ENCODE data around the gene IL18BP. TPM values are rescaled to one million over a fixed set of nuclear protein-coding genes. Genes with fewer than 3 reads are reported as not detected.

Gene IL18BP
- total RNA-seq, 1 experiment from 2014 or later = 2.4 TPM

- no peak for DNase-seq (ENCODE audit: extremely low read depth, low read depth)
These were observed 2.2 kb upstream of the IL18BP start for GRCh38 chr11:71996517-71996916.

DNA sequence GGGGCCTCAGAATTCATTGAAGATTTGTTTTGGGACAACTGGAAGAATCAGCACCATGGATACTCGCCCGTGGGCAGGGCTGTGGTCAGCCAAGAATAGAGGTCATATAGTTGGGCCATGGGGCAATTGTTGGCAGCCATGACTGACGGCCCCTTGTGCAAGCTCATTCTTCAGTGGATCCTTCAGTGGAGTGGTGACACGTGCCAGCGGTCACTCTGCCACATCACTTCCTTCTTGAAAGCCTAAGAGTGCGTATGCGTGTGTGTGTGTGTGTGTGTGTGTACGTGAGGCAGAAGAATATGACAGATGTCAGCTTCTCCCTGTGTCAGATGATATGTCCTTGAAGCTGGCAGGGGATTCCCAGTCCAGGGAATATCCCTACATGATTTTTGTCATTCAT, 1.8 kb upstream of the IL18BP start:
- no peak for DNase-seq (ENCODE audit: extremely low read depth, low read depth)

GRCh38 chr11:71997594-71997993, 1.1 kb upstream of the IL18BP start:
- DNase-seq (ENCODE audit: extremely low read depth, low read depth) = no peak

DNA sequence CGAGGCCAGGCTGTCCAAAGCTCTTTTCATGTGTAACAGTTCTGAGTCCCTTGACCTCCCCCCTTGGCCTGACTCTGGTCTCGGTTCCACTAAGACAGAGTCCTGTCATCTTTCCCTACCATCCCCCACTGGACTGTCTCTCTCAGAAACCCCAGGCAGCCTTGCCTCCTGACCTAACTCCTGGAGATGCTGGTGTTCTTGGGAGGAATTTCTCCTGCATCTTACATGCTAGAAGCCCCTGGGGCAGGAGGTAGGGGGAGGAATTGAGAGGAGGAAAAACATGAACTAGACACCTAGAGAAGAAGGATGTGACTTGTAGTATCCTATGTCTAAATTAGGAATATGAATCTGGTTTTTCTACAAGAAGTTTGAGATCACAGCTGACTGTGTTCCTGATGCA, 648 bp upstream of the IL18BP start:
- DNase-seq (ENCODE audit: extremely low read depth, low read depth) = no peak

- DNase-seq (ENCODE audit: extremely low read depth, low read depth) = no peak
These were observed 653 bp downstream of the IL18BP start for GRCh38 chr11:71999362-71999761.

DNA sequence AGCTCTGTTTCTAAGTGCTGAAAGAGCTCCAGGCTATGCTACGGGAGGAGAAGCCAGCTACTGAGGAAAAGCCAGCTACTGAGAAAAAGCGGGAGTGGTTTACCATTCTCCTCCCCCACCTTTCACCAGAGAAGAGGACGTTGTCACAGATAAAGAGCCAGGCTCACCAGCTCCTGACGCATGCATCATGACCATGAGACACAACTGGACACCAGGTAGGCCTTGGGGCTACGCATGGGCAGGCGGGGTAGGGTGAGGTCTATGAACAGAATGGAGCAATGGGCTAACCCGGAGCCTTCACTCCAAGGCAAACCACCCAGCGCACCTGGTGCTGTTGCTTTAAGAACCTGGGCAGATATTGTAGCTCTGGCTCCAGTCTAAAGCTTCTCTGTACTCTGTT, 1.1 kb downstream of the IL18BP start:
- DNase-seq (ENCODE audit: extremely low read depth, low read depth) = no peak

DNA sequence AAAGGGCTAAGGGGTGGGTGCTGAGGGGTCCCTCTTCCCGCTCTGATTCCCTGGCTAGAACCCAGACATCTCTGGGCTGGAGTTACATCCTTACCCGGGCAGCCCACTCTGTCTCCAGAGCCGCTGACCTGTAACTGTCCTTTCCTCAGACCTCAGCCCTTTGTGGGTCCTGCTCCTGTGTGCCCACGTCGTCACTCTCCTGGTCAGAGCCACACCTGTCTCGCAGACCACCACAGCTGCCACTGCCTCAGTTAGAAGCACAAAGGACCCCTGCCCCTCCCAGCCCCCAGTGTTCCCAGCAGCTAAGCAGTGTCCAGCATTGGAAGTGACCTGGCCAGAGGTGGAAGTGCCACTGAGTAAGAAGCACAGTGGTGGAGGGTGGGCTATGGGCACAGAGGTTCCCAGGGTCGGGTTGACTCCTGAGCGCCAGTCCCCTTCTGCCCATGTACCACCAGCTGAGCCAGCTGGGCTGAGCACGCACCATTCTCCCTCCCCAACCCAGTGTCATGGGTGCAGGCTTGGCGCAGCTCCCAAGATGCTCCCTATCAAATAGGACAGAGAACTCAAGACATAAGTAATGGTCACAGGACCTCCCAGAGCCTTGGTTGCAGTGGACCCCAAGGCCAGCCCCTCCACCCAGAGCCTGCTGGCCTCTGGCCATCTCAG, 1.6 kb downstream of the IL18BP start:
- no peak for DNase-seq (ENCODE audit: extremely low read depth, low read depth)

DNA sequence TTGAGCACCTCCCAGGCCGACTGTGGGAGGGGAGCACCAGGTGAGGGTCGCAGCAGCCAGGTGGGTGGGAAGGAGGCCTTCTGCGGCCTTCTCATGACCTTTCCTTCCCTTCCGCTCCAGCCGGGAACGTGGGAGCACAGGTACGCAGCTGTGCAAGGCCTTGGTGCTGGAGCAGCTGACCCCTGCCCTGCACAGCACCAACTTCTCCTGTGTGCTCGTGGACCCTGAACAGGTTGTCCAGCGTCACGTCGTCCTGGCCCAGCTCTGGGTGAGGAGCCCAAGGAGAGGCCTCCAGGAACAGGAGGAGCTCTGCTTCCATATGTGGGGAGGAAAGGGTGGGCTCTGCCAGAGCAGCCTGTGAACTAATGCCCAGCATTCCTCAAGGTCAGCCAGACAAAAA, 2.6 kb downstream of the IL18BP start:
- DNase-seq (ENCODE audit: extremely low read depth, low read depth) = no peak

- no peak for DNase-seq (ENCODE audit: extremely low read depth, low read depth)
These were observed 3.3 kb downstream of the IL18BP start for GRCh38 chr11:72001834-72002591.

DNA sequence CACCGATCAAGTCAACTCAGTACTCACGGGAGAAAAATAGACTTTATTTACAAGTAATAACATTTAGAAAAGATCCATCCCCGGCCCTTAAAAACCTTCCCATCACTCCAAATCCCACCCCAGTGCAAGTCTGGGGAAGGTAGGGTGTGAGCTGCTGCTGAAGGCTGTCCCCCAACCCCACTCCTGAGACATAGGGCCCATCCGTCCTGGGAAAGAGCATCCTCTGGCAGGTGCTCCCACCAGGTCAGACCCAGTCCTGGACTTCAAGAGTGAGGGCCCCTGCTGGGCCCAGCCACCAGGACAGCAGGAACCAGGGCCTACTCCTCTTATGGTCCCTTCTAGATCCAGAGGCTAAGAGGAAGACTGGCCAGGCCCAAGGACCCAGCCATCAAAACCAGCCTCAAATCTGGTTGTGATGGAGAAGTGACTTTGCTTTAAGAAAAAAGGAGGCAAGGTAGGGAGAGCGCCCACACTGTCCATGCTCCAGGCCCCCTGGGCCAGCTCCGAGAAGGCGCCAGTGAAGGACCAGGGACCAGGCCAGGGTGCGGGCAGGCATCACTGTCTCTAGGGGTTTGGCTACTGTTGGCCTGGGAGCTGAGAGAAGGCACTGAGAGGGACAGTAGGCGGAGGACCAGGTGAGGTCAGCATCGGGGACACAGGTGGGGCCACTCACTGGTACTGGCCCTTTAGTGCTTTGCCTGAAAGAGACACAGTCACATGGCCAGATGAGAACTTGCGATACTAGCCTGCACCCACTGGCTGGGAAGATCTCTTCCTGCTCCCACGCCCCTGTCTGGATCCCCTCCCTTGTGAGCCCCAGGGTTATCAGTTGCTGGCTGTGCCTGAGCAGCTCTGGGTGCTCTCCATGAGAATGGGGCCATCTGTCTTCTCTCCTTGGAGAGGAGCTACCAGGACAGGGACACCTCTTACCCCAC, 4.4 kb downstream of the IL18BP start:
- DNase-seq (ENCODE audit: extremely low read depth, low read depth) = no peak

- DNase-seq (ENCODE audit: extremely low read depth, low read depth) = no peak
These were observed 5.1 kb downstream of the IL18BP start for GRCh38 chr11:72003776-72004171.

DNA sequence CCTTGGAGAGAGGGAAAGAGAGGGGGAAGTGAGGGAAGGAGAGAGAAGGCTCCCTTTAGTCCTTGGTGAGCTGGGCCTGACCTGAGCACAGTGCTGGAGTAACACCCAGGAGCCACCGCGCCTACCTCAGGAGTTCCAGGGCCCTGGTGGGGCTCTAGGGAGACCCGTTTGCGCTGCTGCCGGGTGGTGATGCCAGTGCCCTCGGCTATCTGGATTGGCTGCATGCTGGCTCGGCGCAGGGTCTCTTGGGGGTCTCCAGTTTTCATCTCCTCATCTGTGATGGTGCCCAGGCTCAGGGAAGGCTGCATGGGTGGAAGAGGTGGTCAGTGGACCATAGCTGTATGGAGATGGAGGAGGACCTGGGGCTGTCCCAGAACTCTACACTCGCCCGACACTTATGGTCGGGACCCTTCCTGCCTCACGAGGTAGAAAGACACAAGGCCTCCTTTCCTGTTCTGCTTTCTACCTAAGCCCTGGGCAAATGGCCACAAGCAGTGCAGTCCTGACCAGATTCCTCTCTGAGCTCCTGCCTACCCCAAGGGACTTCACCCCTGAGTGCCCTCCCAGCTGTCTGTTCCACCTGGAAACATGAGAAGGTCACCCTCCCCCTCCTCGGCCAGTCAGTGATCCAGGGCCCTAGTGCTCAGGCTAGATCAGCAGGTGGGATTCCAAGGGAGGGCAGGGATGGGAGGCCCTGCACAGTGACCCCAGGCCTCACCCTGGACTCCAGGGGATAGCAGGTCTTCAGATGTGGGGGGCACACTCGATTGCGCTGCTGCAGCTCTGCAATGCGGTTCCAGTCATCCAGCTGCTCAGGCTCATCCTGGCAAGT, 6.0 kb downstream of the IL18BP start:
- DNase-seq (ENCODE audit: extremely low read depth, low read depth) = no peak

DNA sequence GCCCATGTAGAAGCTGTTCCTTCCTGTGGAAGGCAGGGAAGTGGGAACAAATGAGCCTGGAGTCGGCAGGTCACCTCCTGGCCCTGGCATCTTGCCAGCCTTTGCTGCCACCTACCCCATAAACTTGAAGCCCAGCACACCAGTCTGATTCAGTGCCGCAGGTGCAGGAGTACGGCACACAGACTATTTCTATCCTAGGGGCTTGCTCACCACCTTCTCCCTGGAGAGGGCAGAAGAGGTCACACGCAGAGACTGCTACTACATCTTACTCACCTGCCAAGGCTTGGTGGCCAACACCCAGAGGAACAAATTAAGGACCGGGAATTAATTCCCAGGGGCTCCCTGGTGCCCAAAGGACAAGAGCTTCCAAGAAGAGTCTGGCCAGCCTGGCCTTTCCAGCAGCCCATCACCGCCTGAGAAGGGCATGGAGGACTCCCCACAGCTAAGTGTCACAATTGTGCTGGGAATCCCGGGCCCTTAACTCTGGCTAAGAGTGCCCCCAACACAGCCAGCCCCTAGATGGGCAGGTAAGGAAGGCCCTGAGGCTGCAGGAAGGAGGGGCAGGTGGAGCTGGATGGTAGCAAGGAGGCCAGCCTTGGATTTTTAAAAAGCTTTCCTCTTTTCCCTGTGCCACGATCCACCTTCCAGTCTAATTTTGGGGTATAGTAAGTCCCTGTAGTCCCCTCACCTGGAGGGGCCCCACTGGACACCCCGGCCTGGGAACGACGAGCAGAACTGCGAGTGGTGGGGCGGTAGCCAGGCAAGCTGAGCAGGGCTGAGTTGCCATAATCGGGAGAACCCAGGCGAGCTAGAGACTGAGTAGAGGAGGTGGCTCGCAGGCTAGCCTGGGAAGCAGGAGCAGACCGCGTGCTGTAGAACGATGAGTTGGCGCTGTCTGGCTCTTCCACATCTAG, 6.9 kb downstream of the IL18BP start:
- no peak for DNase-seq (ENCODE audit: extremely low read depth, low read depth)

- DNase-seq (ENCODE audit: extremely low read depth, low read depth) = no peak
These were observed 7.8 kb downstream of the IL18BP start for GRCh38 chr11:72006309-72007088.

DNA sequence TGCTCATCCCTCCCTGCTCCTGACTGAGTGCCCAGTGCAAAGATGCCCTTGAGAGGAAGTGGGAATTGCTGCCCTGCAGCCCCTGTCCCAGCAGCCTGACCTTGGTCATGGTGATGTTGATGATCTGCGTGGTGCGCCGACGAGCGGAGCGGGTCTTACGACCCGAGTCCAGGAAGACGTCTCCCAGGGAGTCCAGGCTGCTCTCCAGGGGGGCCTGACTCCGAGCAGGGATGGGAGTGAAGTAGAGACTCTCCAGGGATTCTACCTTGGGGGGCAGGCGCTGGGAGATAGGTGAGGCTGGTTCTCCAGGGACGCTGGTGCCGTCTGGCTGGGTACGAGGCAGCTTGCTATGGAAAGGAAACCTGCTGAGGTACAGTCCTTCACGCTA, 8.4 kb downstream of the IL18BP start:
- DNase-seq (ENCODE audit: extremely low read depth, low read depth) = no peak

GRCh38 chr11:72007587-72007986, 8.9 kb downstream of the IL18BP start:
- no peak for DNase-seq (ENCODE audit: extremely low read depth, low read depth)

- no peak for DNase-seq (ENCODE audit: extremely low read depth, low read depth)
These were observed 10.0 kb downstream of the IL18BP start for GRCh38 chr11:72008728-72009127.

- no peak for DNase-seq (ENCODE audit: extremely low read depth, low read depth)
These were observed 10.4 kb downstream of the IL18BP start for GRCh38 chr11:72009156-72009555.
